T-helper 1 cell (primary cell): Measurements from ENCODE around the gene DNAI2.
"Not testable (repeated sequence)": the region's sequence is repeated elsewhere in the genome, so short reads cannot be mapped to it uniquely, and the experiment has no call there.

Experiments
- DNase-seq, 5 donors: peaks; one replicate each; pipeline ENCODE4 v3.0.0-alpha.2; 2012 to 2020

Gene DNAI2

GRCh38 chr17:74245145-74245831 lies 28.7 kb upstream of the DNAI2 start:
- no peak for DNase-seq

- DNase-seq: no peak
These were observed 28.2 kb upstream of the DNAI2 start for GRCh38 chr17:74245871-74246270.

- no peak for DNase-seq
These were observed 24.3 kb upstream of the DNAI2 start for GRCh38 chr17:74249590-74250270.

GRCh38 chr17:74250324-74250995 lies 23.6 kb upstream of the DNAI2 start:
- no peak for DNase-seq

- no peak for DNase-seq
These were observed 23.0 kb upstream of the DNAI2 start for GRCh38 chr17:74251051-74251450.

- no peak for DNase-seq
These were observed 22.5 kb upstream of the DNAI2 start for GRCh38 chr17:74251569-74251968.

- DNase-seq: no peak
These were observed 21.8 kb upstream of the DNAI2 start for GRCh38 chr17:74252211-74252610.

GRCh38 chr17:74253036-74253435 lies 21.0 kb upstream of the DNAI2 start:
- no peak for DNase-seq

- DNase-seq: no peak
These were observed 16.7 kb upstream of the DNAI2 start for GRCh38 chr17:74257311-74257710.

- no peak for DNase-seq
These were observed 14.1 kb upstream of the DNAI2 start for GRCh38 chr17:74259667-74260524.

- DNase-seq: no peak
These were observed 13.5 kb upstream of the DNAI2 start for GRCh38 chr17:74260525-74260850.

GRCh38 chr17:74262601-74263000 lies 11.4 kb upstream of the DNAI2 start:
- DNase-seq: no peak

GRCh38 chr17:74267054-74267453 lies 7.0 kb upstream of the DNAI2 start:
- DNase-seq: not testable (repeated sequence)

- DNase-seq: no peak
These were observed 6.5 kb upstream of the DNAI2 start for GRCh38 chr17:74267579-74267978.

- DNase-seq: no peak
These were observed 6.0 kb upstream of the DNAI2 start for GRCh38 chr17:74267987-74268499.

- DNase-seq: no peak
These were observed 5.5 kb upstream of the DNAI2 start for GRCh38 chr17:74268558-74268957.

GRCh38 chr17:74270333-74270732 lies 3.7 kb upstream of the DNAI2 start:
- DNase-seq: no peak

GRCh38 chr17:74271281-74271680 lies 2.8 kb upstream of the DNAI2 start:
- no peak for DNase-seq

GRCh38 chr17:74271901-74272561 lies 2.0 kb upstream of the DNAI2 start:
- no peak for DNase-seq

GRCh38 chr17:74272731-74273201 lies 1.3 kb upstream of the DNAI2 start:
- no peak for DNase-seq

- peak in 1 of 5 donors; percentile 28 for DNase-seq
These were observed 791 bp downstream of the DNAI2 start for GRCh38 chr17:74274709-74275340.

- no peak for DNase-seq
These were observed 2.0 kb downstream of the DNAI2 start for GRCh38 chr17:74276051-74276476.
